D721Med (cell line): ENCODE measurements around the gene ACSBG1.

Experiments
- DNase-seq: peaks from one replicate; pipeline ENCODE4 v3.0.0; 2011; ENCODE audit warnings: low spot score; ENCODE audit not compliant: insufficient read length
- FAIRE-seq: peaks from 2 replicates; lab custom pipeline; 2011; peaks lifted over from hg19 to GRCh38; lab: Jason Lieb, UNC
- CTCF ChIP-seq: IDR thresholded peaks from 2 replicates; pipeline ENCODE4 v1.5.1; 2012; ENCODE audit warnings: mild to moderate bottlenecking, control low read depth; ENCODE audit not compliant: insufficient read depth; ENCODE audit errors: missing control alignments

ACSBG1 gene

GRCh38 chr15:78177447-78177873 is 56.9 kb downstream of the ACSBG1 start:
- no peak for DNase-seq
- TF ChIP-seq CTCF, result peak; percentile 56
- no peak for FAIRE-seq

DNA sequence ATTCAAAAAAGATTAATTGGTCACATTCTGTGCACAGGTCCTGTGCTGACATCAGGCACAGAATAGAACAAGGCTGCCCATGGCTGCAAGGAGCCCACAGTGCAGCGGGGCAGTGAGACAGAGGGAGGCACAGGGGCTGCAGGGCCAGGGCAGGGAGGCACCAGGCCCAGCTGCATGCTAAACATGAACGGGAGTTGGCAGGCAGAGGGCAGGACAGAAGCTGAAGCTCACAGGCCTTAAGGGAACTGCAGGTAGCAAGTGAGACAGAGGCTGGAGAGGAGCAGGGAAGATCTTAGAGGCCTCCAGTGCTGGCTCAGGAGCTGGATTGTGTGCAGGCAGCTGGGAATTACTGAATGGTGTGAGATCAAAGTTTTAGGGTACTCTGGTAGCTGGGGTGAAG is 59.0 kb downstream of the ACSBG1 start:
- FAIRE-seq (no peak), DNase-seq (no peak)
- no peak for TF ChIP-seq CTCF

GRCh38 chr15:78174401-78174800 is 60.0 kb downstream of the ACSBG1 start:
- TF ChIP-seq CTCF, result no peak

DNA sequence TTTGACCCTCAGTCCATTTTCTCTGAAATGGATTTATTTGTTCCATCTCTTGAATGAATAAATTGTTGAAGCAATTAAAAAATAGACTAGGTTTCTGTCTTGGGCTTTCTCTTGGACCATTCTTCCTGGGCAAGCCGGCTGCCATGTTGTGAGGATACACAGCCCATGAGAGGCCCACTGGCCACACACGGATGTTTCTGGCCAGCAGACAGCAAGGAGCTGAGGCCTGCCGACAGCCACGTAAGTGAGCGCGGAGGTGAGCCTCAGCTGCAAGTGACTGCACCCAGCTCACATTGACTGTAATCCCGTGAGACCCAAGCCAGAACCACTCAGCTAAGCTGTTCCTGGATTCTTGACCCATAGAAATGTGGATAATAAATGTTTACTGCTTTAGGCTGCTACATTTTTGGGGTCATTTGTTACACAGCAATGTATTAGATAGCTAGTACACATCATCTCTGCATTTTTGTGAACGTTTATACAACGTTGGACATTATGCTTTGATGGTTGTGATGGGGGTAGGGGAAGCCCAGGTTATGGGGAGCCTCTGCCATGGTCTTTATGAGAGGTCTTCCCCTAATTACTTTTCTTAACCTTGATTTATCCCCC is 62.4 kb downstream of the ACSBG1 start:
- no peak for DNase-seq
- TF ChIP-seq CTCF, result no peak
- no peak for FAIRE-seq

More at GRCh38 chr15:78174401-78174800, 60.0 kb downstream of the ACSBG1 start:
- DNase-seq (no peak), FAIRE-seq (no peak)

- FAIRE-seq (no peak), DNase-seq (no peak)
- TF ChIP-seq CTCF, result no peak
Observed at GRCh38 chr15:78170848-78171773, 63.3 kb downstream of the ACSBG1 start.

GRCh38 chr15:78168608-78169007 is 65.8 kb downstream of the ACSBG1 start:
- FAIRE-seq, result no peak
- DNase-seq, result no peak

More at GRCh38 chr15:78168608-78169007, 65.8 kb downstream of the ACSBG1 start:
- no peak for TF ChIP-seq CTCF
